BE2C (cell line): ENCODE data around the gene BPHL.

ENCODE experiments used
- DNase-seq: peaks from one replicate; pipeline ENCODE4 v3.0.0-alpha.2; 2020
- H3K27me3 ChIP-seq: fragments of 250-450 bp; sonication (Bioruptor Pico); 2 replicates; pipeline ENCODE4 v1.5.1; 2020; ENCODE audit warnings: mild to moderate bottlenecking
- H3K36me3 ChIP-seq: fragments of 250-450 bp; sonication (Bioruptor Pico); 2 replicates; pipeline ENCODE4 v1.5.1; 2020; ENCODE audit warnings: mild to moderate bottlenecking
- H3K4me1 ChIP-seq: fragments of 250-450 bp; sonication (Bioruptor Pico); 2 replicates; pipeline ENCODE4 v1.5.1; 2020
- H3K4me3 ChIP-seq: 2 replicates; pipeline ENCODE4 v1.5.1; 2011; ENCODE audit warnings: low read depth, low read length
- H3K9me3 ChIP-seq: fragments of 250-450 bp; sonication (Bioruptor Pico); 2 replicates; pipeline ENCODE4 v1.5.1; 2020
- TF ChIP-seq, protein P1 (sequence below): IDR thresholded peaks from 2 replicates; pipeline ENCODE4 v1.5.1; 2012; ENCODE audit warnings: mild to moderate bottlenecking, low read depth, low read length

Gene BPHL

DNA sequence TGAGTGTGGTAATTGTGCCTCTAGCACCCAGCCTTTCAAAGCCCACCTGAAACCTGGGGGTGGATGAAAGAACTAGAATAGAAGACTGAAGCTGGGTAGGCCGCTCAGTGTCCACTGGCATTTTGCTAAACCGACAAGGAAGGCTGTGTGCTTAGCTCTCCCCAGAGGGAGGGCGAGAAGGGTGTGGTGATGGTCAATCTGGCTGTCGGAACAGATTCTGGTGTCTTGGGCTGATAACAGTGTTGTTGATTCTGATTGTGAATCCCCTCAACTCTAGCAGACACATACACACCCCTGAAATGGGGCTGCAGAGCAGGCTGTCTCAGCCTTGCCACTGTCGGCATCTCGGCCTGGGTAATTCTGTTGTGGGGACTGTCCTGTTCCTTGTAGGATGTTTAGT is 4.1 kb upstream of the BPHL start:
- Histone ChIP-seq H3K4me1 (no peaks in the 10 kb centered on the region), H3K9me3 (no peaks in the 10 kb centered on the region)
- no peak for DNase-seq

DNA sequence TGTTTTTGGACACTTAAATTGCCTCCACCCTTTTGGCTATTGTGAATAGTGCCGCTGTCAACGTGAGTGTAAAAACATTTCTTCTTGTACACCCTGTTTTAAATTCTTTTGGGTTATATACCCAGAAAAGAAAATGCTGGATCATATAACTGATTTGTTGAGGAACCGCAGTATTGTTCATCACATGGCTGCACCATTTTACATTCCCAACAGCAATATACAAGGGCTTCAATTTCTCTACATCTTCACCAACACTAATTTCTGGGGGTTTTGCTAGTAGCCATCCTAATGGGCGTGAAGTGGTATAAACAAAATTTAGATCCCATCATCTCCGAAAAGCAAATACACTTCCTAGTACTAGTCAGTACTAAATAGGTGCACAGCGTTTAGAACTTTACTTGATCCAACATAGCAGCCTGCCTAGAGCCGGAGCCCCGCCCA is 579 bp upstream of the BPHL start:
- H3K9me3 ChIP-seq = no peaks in the 10 kb centered on the region
- TF ChIP-seq, protein P1, sequence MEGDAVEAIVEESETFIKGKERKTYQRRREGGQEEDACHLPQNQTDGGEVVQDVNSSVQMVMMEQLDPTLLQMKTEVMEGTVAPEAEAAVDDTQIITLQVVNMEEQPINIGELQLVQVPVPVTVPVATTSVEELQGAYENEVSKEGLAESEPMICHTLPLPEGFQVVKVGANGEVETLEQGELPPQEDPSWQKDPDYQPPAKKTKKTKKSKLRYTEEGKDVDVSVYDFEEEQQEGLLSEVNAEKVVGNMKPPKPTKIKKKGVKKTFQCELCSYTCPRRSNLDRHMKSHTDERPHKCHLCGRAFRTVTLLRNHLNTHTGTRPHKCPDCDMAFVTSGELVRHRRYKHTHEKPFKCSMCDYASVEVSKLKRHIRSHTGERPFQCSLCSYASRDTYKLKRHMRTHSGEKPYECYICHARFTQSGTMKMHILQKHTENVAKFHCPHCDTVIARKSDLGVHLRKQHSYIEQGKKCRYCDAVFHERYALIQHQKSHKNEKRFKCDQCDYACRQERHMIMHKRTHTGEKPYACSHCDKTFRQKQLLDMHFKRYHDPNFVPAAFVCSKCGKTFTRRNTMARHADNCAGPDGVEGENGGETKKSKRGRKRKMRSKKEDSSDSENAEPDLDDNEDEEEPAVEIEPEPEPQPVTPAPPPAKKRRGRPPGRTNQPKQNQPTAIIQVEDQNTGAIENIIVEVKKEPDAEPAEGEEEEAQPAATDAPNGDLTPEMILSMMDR = no peak
- no peaks in the 10 kb centered on the region for H3K27me3 ChIP-seq
- no peak for DNase-seq
- H3K36me3 ChIP-seq = no peaks in the 10 kb centered on the region
- H3K4me3 ChIP-seq = peak overlapping the region; percentile 69
- H3K4me1 ChIP-seq = no peaks in the 10 kb centered on the region

More for the DNA sequence above, 4.1 kb upstream of the BPHL start:
- no peaks in the 10 kb centered on the region for H3K36me3 ChIP-seq
- TF ChIP-seq, protein P1 = no peak
- H3K4me3 ChIP-seq = no peak overlapping the region
- no peaks in the 10 kb centered on the region for H3K27me3 ChIP-seq

DNA sequence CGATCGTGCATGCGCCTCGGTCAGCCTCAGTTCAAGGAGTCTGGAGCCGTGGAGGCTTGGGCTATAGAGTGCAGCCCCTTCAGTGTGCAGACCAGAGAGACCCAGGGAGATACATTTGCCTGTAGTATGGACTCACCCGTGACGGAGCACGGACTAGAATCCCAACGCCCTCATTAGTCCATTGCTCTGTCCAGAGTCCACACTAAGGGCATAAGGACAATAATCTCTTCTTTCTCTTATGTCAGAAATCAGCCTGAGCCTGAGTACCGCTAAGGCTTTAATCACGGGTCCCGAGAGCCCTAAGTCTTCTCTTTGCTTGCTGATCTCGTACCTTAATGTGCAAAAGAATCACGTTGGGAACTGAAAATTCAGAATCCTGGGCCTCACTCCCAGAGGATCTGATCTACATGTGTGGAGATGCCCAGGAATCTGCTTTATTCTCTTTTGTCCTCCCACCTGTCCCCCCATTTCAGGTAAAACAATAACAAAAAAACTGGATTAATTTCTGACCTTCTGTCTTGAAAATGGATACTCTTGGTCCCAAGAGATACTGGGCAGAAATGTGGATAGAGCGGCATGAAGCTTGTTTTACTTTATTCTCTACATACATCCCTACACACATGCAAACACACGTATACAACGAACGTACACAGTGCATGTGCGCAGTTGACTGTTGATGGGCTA is 671 bp downstream of the BPHL start:
- no peaks in the 10 kb centered on the region for H3K27me3 ChIP-seq
- H3K4me1 ChIP-seq = peaks cover 3% of the 10 kb centered on the region
- H3K36me3 ChIP-seq = no peaks in the 10 kb centered on the region
- H3K4me3 ChIP-seq = peak overlapping the region; percentile 69
- no peak for DNase-seq
- TF ChIP-seq, protein P1 = no peak
- no peaks in the 10 kb centered on the region for H3K9me3 ChIP-seq

DNA sequence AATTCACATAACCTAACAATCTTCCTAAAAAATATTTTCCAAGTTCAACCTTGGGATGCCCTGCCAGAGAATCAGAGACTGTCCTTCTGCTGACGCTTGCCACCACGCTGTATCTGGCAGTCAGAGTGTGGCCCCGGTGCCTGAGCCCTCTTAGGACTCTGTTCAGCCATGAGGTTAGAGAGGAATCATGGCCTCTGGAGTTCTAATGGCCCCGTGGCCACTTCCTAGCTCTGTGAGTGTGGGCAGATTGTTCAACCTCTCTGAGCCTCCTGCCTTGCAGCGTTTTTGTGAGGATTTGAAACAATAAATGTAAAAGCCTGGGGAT is 2.2 kb downstream of the BPHL start:
- Histone ChIP-seq H3K9me3 (no peaks in the 10 kb centered on the region), H3K27me3 (no peaks in the 10 kb centered on the region), H3K4me1 (peaks cover 3% of the 10 kb centered on the region), H3K4me3 (no peak overlapping the region), H3K36me3 (no peaks in the 10 kb centered on the region)
- DNase-seq = no peak
- TF ChIP-seq, protein P1 = no peak

DNA sequence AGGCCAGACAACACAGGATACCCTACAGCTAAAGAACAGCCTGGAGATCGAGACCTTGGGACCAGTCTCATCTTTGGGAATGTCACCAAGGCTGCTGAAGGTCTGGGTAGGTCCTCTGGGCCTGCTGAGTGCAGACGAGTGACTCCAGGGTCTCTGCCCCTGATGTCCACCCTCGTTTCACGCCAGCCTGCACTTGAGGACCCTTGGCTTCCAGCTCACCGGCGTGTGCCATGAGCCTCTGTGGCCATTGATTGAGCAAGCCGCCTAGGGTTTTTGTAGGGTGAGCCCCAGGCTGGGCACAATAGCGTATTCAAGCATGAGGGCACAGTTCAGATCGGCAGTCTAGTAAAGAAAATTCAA is 4.3 kb downstream of the BPHL start:
- Histone ChIP-seq H3K27me3 (no peaks in the 10 kb centered on the region), H3K36me3 (no peaks in the 10 kb centered on the region), H3K4me3 (no peak overlapping the region), H3K4me1 (peaks cover 3% of the 10 kb centered on the region), H3K9me3 (no peaks in the 10 kb centered on the region)
- DNase-seq = no peak
- TF ChIP-seq, protein P1 = no peak

DNA sequence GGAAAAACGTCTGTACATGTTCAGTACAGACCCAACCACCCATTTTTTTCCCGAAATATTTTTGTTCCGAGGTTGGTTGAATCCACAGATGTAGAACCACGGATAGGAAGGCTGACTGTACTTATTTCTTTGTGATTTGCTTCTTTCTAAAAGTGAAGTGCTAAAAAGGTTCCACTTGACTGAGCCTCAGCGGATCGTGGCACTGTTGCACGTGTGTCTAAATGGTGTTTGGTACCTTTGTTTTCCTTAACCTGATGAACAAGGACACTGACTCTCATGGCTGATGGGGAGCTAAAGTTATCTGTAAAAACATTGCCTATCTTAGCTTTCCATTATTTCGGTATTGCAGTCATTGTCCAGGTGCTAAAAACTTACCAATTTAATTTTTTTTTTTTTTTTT is 6.2 kb downstream of the BPHL start:
- H3K4me1 ChIP-seq = peaks cover 6% of the 10 kb centered on the region
- H3K9me3 ChIP-seq = no peaks in the 10 kb centered on the region
- H3K4me3 ChIP-seq = no peak overlapping the region
- H3K36me3 ChIP-seq = peaks cover 10% of the 10 kb centered on the region
- DNase-seq = no peak
- H3K27me3 ChIP-seq = no peaks in the 10 kb centered on the region
- TF ChIP-seq, protein P1 = no peak
